Measurements from ENCODE around the gene MRPS33. TPM values are rescaled to one million over a fixed set of nuclear protein-coding genes. Genes with fewer than 3 reads are reported as not detected.

The MRPS33 gene
- total and polyA plus RNA-seq, 4 donors = 17.3 to 73.6 (median 42.9) TPM

GRCh38 chr7:141017555-141017954, 2.8 kb upstream of the MRPS33 start:
- Histone ChIP-seq H3K4me3 (no peak overlapping the region), H3K9me3 (ENCODE audit: control insufficient read depth in 4 of 4, insufficient read depth in 3 of 4, low read length in 3 of 4) (peaks cover 0 to 5% (median 0%) of the 10 kb centered on the region in 4 donors), H3K27ac (ENCODE audit: low read depth in 1 of 2, low read length in 1 of 2) (no peak overlapping the region), H3K9ac (ENCODE audit: insufficient read depth in 1 of 2, low read length in 2 of 2) (no peak overlapping the region), H3K36me3 (ENCODE audit: control insufficient read depth in 4 of 4, insufficient read depth in 4 of 4, low read length in 4 of 4) (no peaks in the 10 kb centered on the region), H3K27me3 (ENCODE audit: control insufficient read depth in 3 of 3, insufficient read depth in 3 of 3, low read length in 2 of 3) (no peaks in the 10 kb centered on the region), H3K4me1 (ENCODE audit: control insufficient read depth in 5 of 5, insufficient read depth in 5 of 5, low read length in 5 of 5) (peaks cover 2 to 6% (median 5%) of the 10 kb centered on the region in 5 donors)
- DNase-seq = no peak
- WGBS, 2 donors = 91 to 93% methylated on average over 3 of the region's 3 CpGs
- ATAC-seq (ENCODE audit: insufficient read depth, low FRiP score) = no peak
- TF ChIP-seq CTCF (IDR thresholded peaks at IDR 0.05; ENCODE audit: control extremely low read depth, extremely low read depth) = no peak

- ATAC-seq (ENCODE audit: insufficient read depth, low FRiP score) = no peak
- no peak for DNase-seq
- no peak for TF ChIP-seq CTCF (IDR thresholded peaks at IDR 0.05; ENCODE audit: control extremely low read depth, extremely low read depth)
- peaks cover 2 to 6% (median 5%) of the 10 kb centered on the region in 5 donors for H3K4me1 ChIP-seq (ENCODE audit: control insufficient read depth in 5 of 5, insufficient read depth in 5 of 5, low read length in 5 of 5)
- no peaks in the 10 kb centered on the region for H3K27me3 ChIP-seq (ENCODE audit: control insufficient read depth in 3 of 3, insufficient read depth in 3 of 3, low read length in 2 of 3)
- H3K4me3 ChIP-seq = no peak overlapping the region
- H3K9me3 ChIP-seq (ENCODE audit: control insufficient read depth in 4 of 4, insufficient read depth in 3 of 4, low read length in 3 of 4) = peaks cover 0 to 5% (median 0%) of the 10 kb centered on the region in 4 donors
- no peak overlapping the region for H3K9ac ChIP-seq (ENCODE audit: insufficient read depth in 1 of 2, low read length in 2 of 2)
- H3K27ac ChIP-seq (ENCODE audit: low read depth in 1 of 2, low read length in 1 of 2) = no peak overlapping the region
- H3K36me3 ChIP-seq (ENCODE audit: control insufficient read depth in 4 of 4, insufficient read depth in 4 of 4, low read length in 4 of 4) = no peaks in the 10 kb centered on the region
Observed at GRCh38 chr7:141016349-141016748, 1.6 kb upstream of the MRPS33 start.

- H3K9ac ChIP-seq (ENCODE audit: insufficient read depth in 1 of 2, low read length in 2 of 2) = peak overlapping the region; percentile 86 to 89
Observed at GRCh38 chr7:141014125-141014523, 628 bp downstream of the MRPS33 start.

More at GRCh38 chr7:141014125-141014523, 628 bp downstream of the MRPS33 start:
- DNase-seq (peak; percentile 64 to 78 (median 67)), ATAC-seq (ENCODE audit: insufficient read depth, low FRiP score) (no peak)
- WGBS, 2 donors = 2 to 3% methylated on average over 14 of the region's 14 CpGs
- peaks cover 0 to 5% (median 0%) of the 10 kb centered on the region in 4 donors for H3K9me3 ChIP-seq (ENCODE audit: control insufficient read depth in 4 of 4, insufficient read depth in 3 of 4, low read length in 3 of 4)
- H3K4me3 ChIP-seq = peak overlapping the region; percentile 57
- no peak for TF ChIP-seq CTCF (IDR thresholded peaks at IDR 0.05; ENCODE audit: control extremely low read depth, extremely low read depth)
- peak overlapping the region; percentile 84 to 90 for H3K27ac ChIP-seq (ENCODE audit: low read depth in 1 of 2, low read length in 1 of 2)
- peaks cover 2 to 6% (median 5%) of the 10 kb centered on the region in 5 donors for H3K4me1 ChIP-seq (ENCODE audit: control insufficient read depth in 5 of 5, insufficient read depth in 5 of 5, low read length in 5 of 5)
- H3K27me3 ChIP-seq (ENCODE audit: control insufficient read depth in 3 of 3, insufficient read depth in 3 of 3, low read length in 2 of 3) = no peaks in the 10 kb centered on the region
- H3K36me3 ChIP-seq (ENCODE audit: control insufficient read depth in 4 of 4, insufficient read depth in 4 of 4, low read length in 4 of 4) = peaks cover 0 to 7% (median 1%) of the 10 kb centered on the region in 4 donors

All from lung (tissue), 12 donors.